Fibroblast of peridontal ligament (primary cell): ENCODE data around the gene HADHB.
"Not testable (repeated sequence)": the region's sequence is repeated elsewhere in the genome, so short reads cannot be mapped to it uniquely, and the experiment has no call there.

Source experiments
- DNase-seq: peaks from one replicate; pipeline ENCODE4 v3.0.0-alpha.2; 2010; ENCODE audit errors: extremely low read depth

HADHB gene

GRCh38 chr2:26297061-26297460, 52.3 kb downstream of the HADHB start:
- no peak for DNase-seq

GRCh38 chr2:26298286-26298637, 53.5 kb downstream of the HADHB start:
- DNase-seq, result peak; percentile 2

- peak; percentile 67 for DNase-seq
These were observed 54.1 kb downstream of the HADHB start for GRCh38 chr2:26298638-26299393.

- peak; percentile 80 for DNase-seq
These were observed 54.8 kb downstream of the HADHB start for GRCh38 chr2:26299471-26300101.

GRCh38 chr2:26300234-26300925, 55.6 kb downstream of the HADHB start:
- peak; percentile 52 for DNase-seq

- no peak for DNase-seq
These were observed 58.1 kb downstream of the HADHB start for GRCh38 chr2:26302846-26303245.

- not testable (repeated sequence) for DNase-seq
These were observed 60.4 kb downstream of the HADHB start for GRCh38 chr2:26305094-26305493.

- no peak for DNase-seq
These were observed 60.8 kb downstream of the HADHB start for GRCh38 chr2:26305540-26305939.

GRCh38 chr2:26309921-26310320, 65.2 kb downstream of the HADHB start:
- no peak for DNase-seq

- no peak for DNase-seq
These were observed 67.7 kb downstream of the HADHB start for GRCh38 chr2:26312471-26312870.

GRCh38 chr2:26313446-26313845, 68.7 kb downstream of the HADHB start:
- no peak for DNase-seq

- DNase-seq, result no peak
These were observed 69.5 kb downstream of the HADHB start for GRCh38 chr2:26314243-26314642.

- DNase-seq, result no peak
These were observed 71.3 kb downstream of the HADHB start for GRCh38 chr2:26316041-26316440.

- DNase-seq, result no peak
These were observed 72.1 kb downstream of the HADHB start for GRCh38 chr2:26316845-26317244.

GRCh38 chr2:26317377-26318105, 72.8 kb downstream of the HADHB start:
- no peak for DNase-seq

GRCh38 chr2:26318950-26319349, 74.2 kb downstream of the HADHB start:
- no peak for DNase-seq

GRCh38 chr2:26324479-26324878, 79.7 kb downstream of the HADHB start:
- DNase-seq, result not testable (repeated sequence)

- DNase-seq, result no peak
These were observed 80.2 kb downstream of the HADHB start for GRCh38 chr2:26324903-26325302.

GRCh38 chr2:26325851-26326250, 81.1 kb downstream of the HADHB start:
- DNase-seq, result peak; percentile 22

GRCh38 chr2:26326514-26326913, 81.8 kb downstream of the HADHB start:
- no peak for DNase-seq

- DNase-seq, result peak; percentile 61
These were observed 82.8 kb downstream of the HADHB start for GRCh38 chr2:26327291-26328272.
